ENCODE results near the gene ASPG. TPM values are rescaled to one million over a fixed set of nuclear protein-coding genes. Genes with fewer than 3 reads are reported as not detected.

ASPG gene
- total and polyA plus RNA-seq, 2 donors (not counting 1 experiment from before 2014, with no cell fraction given), result not detected

DNA sequence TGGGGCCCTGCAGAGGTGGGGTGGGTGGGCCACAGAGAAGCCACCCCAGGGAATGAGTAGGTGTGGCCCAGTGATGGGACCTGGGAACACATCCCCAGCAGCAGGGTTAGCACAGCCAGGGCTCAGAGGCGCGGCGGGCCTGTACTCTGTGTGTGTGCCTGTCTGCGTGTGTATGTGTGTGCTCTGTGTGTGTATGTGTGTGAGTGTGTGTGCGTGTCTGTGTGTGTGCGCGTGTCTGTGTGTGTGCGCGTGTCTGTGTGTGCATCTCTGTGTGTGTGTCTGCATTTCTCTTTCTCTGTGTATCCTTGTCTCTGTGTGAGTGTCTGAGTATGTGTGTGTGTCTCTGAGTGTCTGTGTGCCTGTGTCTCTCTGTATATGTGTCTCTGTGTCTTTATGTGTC is 79.0 kb downstream of the ASPG start:
- Histone ChIP-seq H3K27me3 (ENCODE audit: control insufficient read depth, insufficient read depth, low read length) (no peaks in the 10 kb centered on the region), H3K36me3 (ENCODE audit: control insufficient read depth, insufficient read depth, low read length) (no peaks in the 10 kb centered on the region), H2AFZ (ENCODE audit: low read length) (no peak overlapping the region), H3K9me3 (ENCODE audit: control insufficient read depth, insufficient read depth, low read depth, low read length) (no peaks in the 10 kb centered on the region), H3K27ac (ENCODE audit: insufficient read depth, low read length) (no peak overlapping the region), H3K4me1 (ENCODE audit: control insufficient read depth, extremely low read depth, insufficient read depth, low read length) (no peaks in the 10 kb centered on the region), H3K4me3 (replicated peaks in 1 of 4; ENCODE audit: control extremely low read depth in 1 of 4, insufficient read depth in 1 of 4, low read depth in 3 of 4, low read length in 4 of 4) (no peak overlapping the region), H3K79me2 (ENCODE audit: control insufficient read depth, insufficient read depth, low read length) (no peaks in the 10 kb centered on the region), H3K9ac (ENCODE audit: insufficient read depth, low read length) (no peak overlapping the region), H3K4me2 (ENCODE audit: extremely low read depth, insufficient read depth, low read length) (no peak overlapping the region), H4K20me1 (ENCODE audit: control insufficient read depth, extremely low read depth, insufficient read depth, low read length) (no peaks in the 10 kb centered on the region)
- TF ChIP-seq, protein P1, sequence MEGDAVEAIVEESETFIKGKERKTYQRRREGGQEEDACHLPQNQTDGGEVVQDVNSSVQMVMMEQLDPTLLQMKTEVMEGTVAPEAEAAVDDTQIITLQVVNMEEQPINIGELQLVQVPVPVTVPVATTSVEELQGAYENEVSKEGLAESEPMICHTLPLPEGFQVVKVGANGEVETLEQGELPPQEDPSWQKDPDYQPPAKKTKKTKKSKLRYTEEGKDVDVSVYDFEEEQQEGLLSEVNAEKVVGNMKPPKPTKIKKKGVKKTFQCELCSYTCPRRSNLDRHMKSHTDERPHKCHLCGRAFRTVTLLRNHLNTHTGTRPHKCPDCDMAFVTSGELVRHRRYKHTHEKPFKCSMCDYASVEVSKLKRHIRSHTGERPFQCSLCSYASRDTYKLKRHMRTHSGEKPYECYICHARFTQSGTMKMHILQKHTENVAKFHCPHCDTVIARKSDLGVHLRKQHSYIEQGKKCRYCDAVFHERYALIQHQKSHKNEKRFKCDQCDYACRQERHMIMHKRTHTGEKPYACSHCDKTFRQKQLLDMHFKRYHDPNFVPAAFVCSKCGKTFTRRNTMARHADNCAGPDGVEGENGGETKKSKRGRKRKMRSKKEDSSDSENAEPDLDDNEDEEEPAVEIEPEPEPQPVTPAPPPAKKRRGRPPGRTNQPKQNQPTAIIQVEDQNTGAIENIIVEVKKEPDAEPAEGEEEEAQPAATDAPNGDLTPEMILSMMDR (conservative IDR thresholded peaks at IDR 0.05 in 1 of 2, IDR thresholded peaks at IDR 0.05 in 1 of 2; ENCODE audit: low read depth in 1 of 2, low read length in 2 of 2), result no peak
- no peak for TF ChIP-seq EZH2 (IDR thresholded peaks at IDR 0.05; ENCODE audit: low read length, missing control alignments)
- DNase-seq (ENCODE audit: low read depth in 2 of 2), result no peak

Other genes starting within 250 kb of the ASPG start
- 1.3 and 2.0 TPM in 2 replicates for gene PPP1R13B, start 238.1 kb upstream of the ASPG start, total RNA-seq
- gene PPP1R13B, start 238.1 kb upstream of the ASPG start, polyA plus RNA-seq, result 2.7 and 3.3 TPM in 2 replicates
- gene TDRD9, start 157.2 kb upstream of the ASPG start, total RNA-seq, result 0.50 and 1.0 TPM in 2 replicates
- gene TDRD9, start 157.2 kb upstream of the ASPG start, polyA plus RNA-seq, result 0.28 and 0.63 TPM in 2 replicates
- gene RD3L, start 143.2 kb upstream of the ASPG start, total RNA-seq, result not detected in 2 replicates
- gene RD3L, start 143.2 kb upstream of the ASPG start, polyA plus RNA-seq, result not detected in 2 replicates
- gene KIF26A, start 52.9 kb downstream of the ASPG start, total RNA-seq, result under 0.01 and 2.0 TPM in 2 replicates
- 0.01 and 0.15 TPM in 2 replicates for gene KIF26A, start 52.9 kb downstream of the ASPG start, polyA plus RNA-seq